GM18499 (cell line): Measurements from ENCODE around the gene ARHGAP30.
A peak's percentile ranks its signal among the peaks of the same experiment; 100 is the strongest.
"Not testable (repeated sequence)": the region's sequence is repeated elsewhere in the genome, so short reads cannot be mapped to it uniquely, and the experiment has no call there.

Experiments
- ATAC-seq: cut with Tn5 transposase; IDR thresholded peaks from one replicate; pipeline ENCODE4 v1.9.1; 2021; ENCODE audit warnings: moderate number of reproducible peaks; ENCODE audit not compliant: insufficient read depth, unreplicated experiment

ARHGAP30 gene

GRCh38 chr1:161069731-161070270 lies at the start of gene ARHGAP30:
Gene ARHGAP30, minus strand, starts transcription at chr1:161069891. Its CDS starts 267 bp downstream, at chr1:161069624.
- peak; percentile 62 for ATAC-seq

- peak; percentile 45 for ATAC-seq
Measured at GRCh38 chr1:161117759-161118581, 48.3 kb upstream of the ARHGAP30 start, which contains the start of the genes NIT1 and PFDN2. Gene NIT1, plus strand, starts transcription at chr1:161118105. Its CDS starts 72 bp downstream, at chr1:161118177. Gene PFDN2, minus strand, starts transcription at chr1:161118037. Its CDS starts 11 bp downstream, at chr1:161118026.

- not testable (repeated sequence) for ATAC-seq
Measured at GRCh38 chr1:161115961-161116360, 46.3 kb upstream of the ARHGAP30 start.

GRCh38 chr1:161115132-161115711 lies 45.5 kb upstream of the ARHGAP30 start:
- no peak for ATAC-seq

- ATAC-seq, result no peak
Measured at GRCh38 chr1:161114556-161114955, 44.9 kb upstream of the ARHGAP30 start.

GRCh38 chr1:161113915-161114314 lies 44.2 kb upstream of the ARHGAP30 start:
- no peak for ATAC-seq

- no peak for ATAC-seq
Measured at GRCh38 chr1:161111527-161111926, 41.8 kb upstream of the ARHGAP30 start.

- no peak for ATAC-seq
Measured at GRCh38 chr1:161111117-161111516, 41.4 kb upstream of the ARHGAP30 start.

GRCh38 chr1:161106431-161106830 lies 36.7 kb upstream of the ARHGAP30 start:
- ATAC-seq, result no peak

GRCh38 chr1:161100556-161100955 lies 30.9 kb upstream of the ARHGAP30 start:
- no peak for ATAC-seq

- no peak for ATAC-seq
Measured at GRCh38 chr1:161099090-161099802, 29.6 kb upstream of the ARHGAP30 start.

GRCh38 chr1:161098210-161099068 lies 28.7 kb upstream of the ARHGAP30 start, which contains the start of gene KLHDC9:
Gene KLHDC9, plus strand, starts transcription at chr1:161098361. Its CDS starts 175 bp downstream, at chr1:161098536.
- ATAC-seq, result peak; percentile 45

GRCh38 chr1:161096530-161096929 lies 26.8 kb upstream of the ARHGAP30 start:
- ATAC-seq, result no peak

GRCh38 chr1:161096015-161096414 lies 26.3 kb upstream of the ARHGAP30 start:
- no peak for ATAC-seq

- no peak for ATAC-seq
Measured at GRCh38 chr1:161095230-161095629, 25.5 kb upstream of the ARHGAP30 start.

GRCh38 chr1:161094481-161094880 lies 24.8 kb upstream of the ARHGAP30 start:
- ATAC-seq, result no peak

GRCh38 chr1:161092621-161093028 lies 22.9 kb upstream of the ARHGAP30 start:
- ATAC-seq, result no peak

- no peak for ATAC-seq
Measured at GRCh38 chr1:161091796-161092507, 22.3 kb upstream of the ARHGAP30 start.

GRCh38 chr1:161091093-161091492 lies 21.4 kb upstream of the ARHGAP30 start:
- ATAC-seq, result no peak
